SH-SY5Y (cell line): ENCODE data around the gene SPRED3.

Experiments used
- GATA2 ChIP-seq: IDR thresholded peaks from 2 replicates; pipeline ENCODE4 v1.6.1; 2011; ENCODE audit warnings: mild to moderate bottlenecking, low read depth, low read length
- GATA3 ChIP-seq: IDR thresholded peaks from 2 replicates; pipeline ENCODE4 v1.6.1; 2011; ENCODE audit warnings: low read depth, mild to moderate bottlenecking, low read length, moderate library complexity

DNA sequence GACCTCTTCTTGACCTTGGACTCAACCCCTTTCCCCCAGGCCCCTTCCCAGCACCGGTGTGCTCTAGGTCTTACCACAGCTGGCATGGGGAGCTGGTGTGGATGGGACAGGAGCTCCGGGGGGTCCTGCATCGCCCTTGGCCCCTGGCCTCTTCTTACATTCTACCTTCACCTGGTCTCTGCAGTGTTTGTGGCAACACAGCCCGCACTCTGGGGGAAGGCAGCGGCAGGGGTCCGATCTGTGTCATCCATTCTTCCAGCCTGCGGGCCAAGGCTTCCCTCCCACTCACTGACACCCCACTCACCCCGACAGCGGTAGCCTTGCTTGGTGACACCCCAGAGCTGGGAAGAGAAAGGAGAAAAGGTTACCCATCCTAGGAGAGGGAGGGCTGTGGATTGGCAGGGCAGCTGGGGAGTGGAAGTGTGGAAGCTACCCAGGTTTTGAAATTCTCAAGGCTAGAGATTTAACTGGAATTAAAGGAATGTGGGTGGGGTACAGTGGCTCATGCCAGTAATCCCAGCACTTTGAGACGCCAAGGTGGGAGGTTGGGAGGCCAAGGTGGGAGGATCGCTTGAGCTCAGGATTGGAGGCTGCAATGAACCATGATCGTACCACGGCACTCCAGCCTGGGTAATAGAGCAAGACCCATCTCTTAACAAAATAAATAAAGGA, 22.7 kb downstream of the SPRED3 start:
- TF ChIP-seq GATA2 (no peak), GATA3 (no peak)
